Trophoblast cell (in vitro differentiated cells and primary cell): Measurements from ENCODE around the gene PDE4B.

Source experiments
- DNase-seq, 2 donors: peaks; one replicate each; pipeline ENCODE4 v3.0.0-alpha.2; 2016
- H2AFZ ChIP-seq: 2 replicates; pipeline ENCODE4 v1.6.1; 2013; ENCODE audit warnings: low read length, moderate library complexity, mild to moderate bottlenecking; ENCODE audit not compliant: insufficient read depth, poor library complexity
- H2AK5ac ChIP-seq: 2 replicates; pipeline ENCODE4 v1.6.1; 2013; ENCODE audit warnings: mild to moderate bottlenecking, low read length
- H2BK120ac ChIP-seq: 2 replicates; pipeline ENCODE4 v1.6.1; 2013; ENCODE audit warnings: low read length, mild to moderate bottlenecking, moderate library complexity; ENCODE audit not compliant: insufficient read depth, poor library complexity
- H2BK12ac ChIP-seq: 2 replicates; pipeline ENCODE4 v1.6.1; 2013; ENCODE audit warnings: mild to moderate bottlenecking, low read length, moderate library complexity
- H2BK5ac ChIP-seq: 2 replicates; pipeline ENCODE4 v1.6.1; 2013; ENCODE audit warnings: low read length, low read depth, moderate library complexity, mild to moderate bottlenecking; ENCODE audit not compliant: poor library complexity
- H3K14ac ChIP-seq: 2 replicates; pipeline ENCODE4 v1.6.1; 2013; ENCODE audit warnings: mild to moderate bottlenecking, low read length
- H3K18ac ChIP-seq: 2 replicates; pipeline ENCODE4 v1.6.1; 2013; ENCODE audit warnings: mild to moderate bottlenecking, low read length
- H3K23ac ChIP-seq: 2 replicates; pipeline ENCODE4 v1.6.1; 2013; ENCODE audit warnings: low read length
- H3K27ac ChIP-seq: 2 replicates; pipeline ENCODE4 v1.5.1; 2013; ENCODE audit warnings: low read depth, mild to moderate bottlenecking, inconsistent platforms, low read length, moderate library complexity
- H3K27me3 ChIP-seq: 2 replicates; pipeline ENCODE4 v1.6.1; 2013; ENCODE audit warnings: inconsistent platforms, mild to moderate bottlenecking, low read length, moderate library complexity; ENCODE audit not compliant: insufficient read depth
- H3K36me3 ChIP-seq, 2 experiments: 1 replicate in 1 of 2; 2 replicates in 1 of 2; pipeline ENCODE4 v1.6.1; 2013; ENCODE audit warnings: low read length in 2 of 2, mild to moderate bottlenecking in 2 of 2, moderate library complexity in 1 of 2; ENCODE audit not compliant: insufficient read depth in 2 of 2, control insufficient read depth in 1 of 2
- H3K4ac ChIP-seq: 2 replicates; pipeline ENCODE4 v1.6.1; 2013; ENCODE audit warnings: low read depth, mild to moderate bottlenecking, low read length, moderate library complexity
- H3K4me1 ChIP-seq, 2 experiments: 1 replicate in 1 of 2; 2 replicates in 1 of 2; pipeline ENCODE4 v1.6.1; 2013; ENCODE audit warnings: low read length in 2 of 2, mild to moderate bottlenecking in 2 of 2, moderate library complexity in 1 of 2; ENCODE audit not compliant: insufficient read depth in 2 of 2, control insufficient read depth in 1 of 2
- H3K4me2 ChIP-seq: 2 replicates; pipeline ENCODE4 v1.6.1; 2013; ENCODE audit warnings: inconsistent platforms, mild to moderate bottlenecking, low read length, moderate library complexity
- H3K4me3 ChIP-seq: 2 replicates; pipeline ENCODE4 v1.5.1; 2013; ENCODE audit warnings: mild to moderate bottlenecking, low read depth, low read length, inconsistent platforms
- H3K79me1 ChIP-seq: one replicate; pipeline ENCODE4 v1.6.1; 2013; ENCODE audit warnings: low read length
- H3K79me2 ChIP-seq: 2 replicates; pipeline ENCODE4 v1.6.1; 2013; ENCODE audit warnings: low read length, mild to moderate bottlenecking; ENCODE audit not compliant: control insufficient read depth, insufficient read depth, poor library complexity
- H3K9ac ChIP-seq: 2 replicates; pipeline ENCODE4 v1.6.1; 2013; ENCODE audit warnings: mild to moderate bottlenecking, low read length
- H3K9me3 ChIP-seq: 2 replicates; pipeline ENCODE4 v1.6.1; 2013; ENCODE audit warnings: low read depth, mild to moderate bottlenecking, control low read depth, inconsistent platforms, low read length; ENCODE audit not compliant: insufficient read depth
- H4K12ac ChIP-seq: 2 replicates; pipeline ENCODE4 v1.6.1; 2013; ENCODE audit warnings: low read depth, mild to moderate bottlenecking, low read length, moderate library complexity
- H4K8ac ChIP-seq: 2 replicates; pipeline ENCODE4 v1.6.1; 2013; ENCODE audit warnings: low read depth, mild to moderate bottlenecking, low read length, moderate library complexity
- H4K91ac ChIP-seq: one replicate; pipeline ENCODE4 v1.6.1; 2013; ENCODE audit warnings: low read depth, mild to moderate bottlenecking, low read length, moderate library complexity
- WGBS: extraction: QIAGEN DNeasy Blood & Tissue Kit; methylation state at CpG from one replicate; pipeline ENCODE4 v1.1.7; 2013; ENCODE audit warnings: missing lambda C conversion rate; ENCODE audit not compliant: insufficient read length, insufficient coverage; ENCODE audit errors: extremely low coverage; 5-methylcytosine and 5-hydroxymethylcytosine counted together

Gene PDE4B

GRCh38 chr1:66360285-66360724, 567.6 kb downstream of the PDE4B start:
- Histone ChIP-seq H3K79me2 (no peaks in the 10 kb centered on the region), H3K36me3 (no peaks in the 10 kb centered on the region), H3K4me1 (no peaks in the 10 kb centered on the region), H3K14ac (no peak overlapping the region), H2AFZ (no peak overlapping the region), H3K18ac (no peak overlapping the region), H2BK12ac (no peak overlapping the region), H3K27me3 (no peaks in the 10 kb centered on the region), H3K4me2 (no peak overlapping the region), H3K23ac (no peak overlapping the region), H2BK5ac (no peak overlapping the region), H3K4me3 (no peak overlapping the region), H4K91ac (no peak overlapping the region), H3K27ac (no peak overlapping the region), H3K9me3 (no peaks in the 10 kb centered on the region), H2AK5ac (no peak overlapping the region), H3K4ac (no peak overlapping the region), H4K12ac (no peak overlapping the region), H3K79me1 (no peaks in the 10 kb centered on the region), H2BK120ac (no peak overlapping the region), H4K8ac (no peak overlapping the region), H3K9ac (no peak overlapping the region)
- no CpG with 5 or more reads among the region's 3 CpGs for WGBS
- no peak for DNase-seq

GRCh38 chr1:66364578-66365391, 572.1 kb downstream of the PDE4B start:
- Histone ChIP-seq H2BK12ac (no peak overlapping the region), H3K23ac (no peak overlapping the region), H2BK5ac (no peak overlapping the region), H3K9ac (no peak overlapping the region), H3K27me3 (no peaks in the 10 kb centered on the region), H4K8ac (no peak overlapping the region), H4K91ac (no peak overlapping the region), H3K18ac (no peak overlapping the region), H3K14ac (no peak overlapping the region), H3K36me3 (no peaks in the 10 kb centered on the region), H2AFZ (no peak overlapping the region), H3K27ac (no peak overlapping the region), H2BK120ac (no peak overlapping the region), H3K4me2 (no peak overlapping the region), H3K9me3 (no peaks in the 10 kb centered on the region), H3K79me1 (no peaks in the 10 kb centered on the region), H3K79me2 (no peaks in the 10 kb centered on the region), H3K4me1 (no peaks in the 10 kb centered on the region), H4K12ac (no peak overlapping the region), H3K4me3 (no peak overlapping the region), H2AK5ac (no peak overlapping the region), H3K4ac (no peak overlapping the region)
- WGBS, result no CpG with 5 or more reads among the region's 2 CpGs
- DNase-seq, result no peak

DNA sequence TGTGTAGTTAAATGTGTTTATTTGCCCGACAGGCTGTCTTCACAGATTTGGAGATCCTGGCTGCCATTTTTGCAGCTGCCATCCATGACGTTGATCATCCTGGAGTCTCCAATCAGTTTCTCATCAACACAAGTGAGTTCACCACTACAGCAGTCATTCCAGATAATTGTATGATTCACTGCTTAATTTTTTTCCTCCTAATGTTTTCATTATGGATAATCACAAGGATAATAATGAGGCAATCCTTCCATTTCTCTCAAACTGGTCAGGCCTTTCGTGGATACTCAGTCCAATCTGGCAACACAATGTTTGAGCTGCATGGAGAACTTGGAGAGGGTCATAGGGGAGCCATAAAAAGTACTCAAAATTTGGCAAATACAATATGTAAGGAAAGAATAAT, 572.9 kb downstream of the PDE4B start:
- H2BK12ac ChIP-seq, result no peak overlapping the region
- H3K79me1 ChIP-seq, result no peaks in the 10 kb centered on the region
- no peak overlapping the region for H3K4ac ChIP-seq
- no peak overlapping the region for H3K4me2 ChIP-seq
- no peak overlapping the region for H3K27ac ChIP-seq
- no CpG with 5 or more reads among the region's 3 CpGs for WGBS
- no peak overlapping the region for H3K18ac ChIP-seq
- no peak overlapping the region for H2BK120ac ChIP-seq
- no peak for DNase-seq
- no peak overlapping the region for H2AK5ac ChIP-seq
- no peaks in the 10 kb centered on the region for H3K9me3 ChIP-seq
- H3K36me3 ChIP-seq, result no peaks in the 10 kb centered on the region
- H3K79me2 ChIP-seq, result no peaks in the 10 kb centered on the region
- H3K9ac ChIP-seq, result no peak overlapping the region
- H4K12ac ChIP-seq, result no peak overlapping the region
- no peaks in the 10 kb centered on the region for H3K27me3 ChIP-seq
- no peak overlapping the region for H2BK5ac ChIP-seq
- H3K23ac ChIP-seq, result no peak overlapping the region
- H3K4me1 ChIP-seq, result no peaks in the 10 kb centered on the region
- H3K4me3 ChIP-seq, result no peak overlapping the region
- H2AFZ ChIP-seq, result no peak overlapping the region
- H4K91ac ChIP-seq, result no peak overlapping the region
- H4K8ac ChIP-seq, result no peak overlapping the region
- H3K14ac ChIP-seq, result no peak overlapping the region

GRCh38 chr1:66366634-66367033, 573.9 kb downstream of the PDE4B start:
- H3K23ac ChIP-seq, result no peak overlapping the region
- H3K4ac ChIP-seq, result no peak overlapping the region
- DNase-seq, result no peak
- no peaks in the 10 kb centered on the region for H3K79me1 ChIP-seq
- no peak overlapping the region for H4K12ac ChIP-seq
- no peak overlapping the region for H2BK5ac ChIP-seq
- H2AK5ac ChIP-seq, result no peak overlapping the region
- H2BK120ac ChIP-seq, result no peak overlapping the region
- peaks cover 0 to 2% of the 10 kb centered on the region in 2 experiments for H3K4me1 ChIP-seq
- no peaks in the 10 kb centered on the region for H3K27me3 ChIP-seq
- H3K4me3 ChIP-seq, result no peak overlapping the region
- no peak overlapping the region for H4K91ac ChIP-seq
- no peak overlapping the region for H3K27ac ChIP-seq
- no peaks in the 10 kb centered on the region for H3K79me2 ChIP-seq
- H2AFZ ChIP-seq, result no peak overlapping the region
- H3K9me3 ChIP-seq, result no peaks in the 10 kb centered on the region
- no peak overlapping the region for H3K9ac ChIP-seq
- H3K36me3 ChIP-seq, result no peaks in the 10 kb centered on the region
- no peak overlapping the region for H3K18ac ChIP-seq
- no peak overlapping the region for H2BK12ac ChIP-seq
- H4K8ac ChIP-seq, result no peak overlapping the region
- no peak overlapping the region for H3K14ac ChIP-seq
- no peak overlapping the region for H3K4me2 ChIP-seq
